K562 (cell line): ENCODE measurements around the gene GLT8D2. TPM values are rescaled to one million over a fixed set of nuclear protein-coding genes. Genes with fewer than 3 reads are reported as not detected.

ENCODE experiments used
- ATAC-seq: fragments of 200-7000 bp; cut with Tn5 transposase; 3 replicates; pipeline ENCODE4 v1.9.1; 2020; ENCODE audit warnings: moderate library complexity
- BruUV-seq: library from RNA; stranded (reverse); fragments of 400-500 nt; replicated peaks from 2 replicates; lab custom pipeline; 2021; lab: Mats Ljungman, UMichigan
- CTCF ChIA-PET: fragments of 300-600 bp; formaldehyde crosslinking; extraction: SDS; loops from one replicate; lab custom pipeline; 2021; ENCODE audit warnings: low intra/inter-chr PET ratio; lab: Yijun Ruan, JAX
- POLR2A ChIA-PET: fragments of 300-600, 350-650 bp; sonication (Branson Sonifier 250); formaldehyde crosslinking; extraction: SDS; loops from one replicate; lab custom pipeline; 2021; ENCODE audit warnings: antibody characterized with exemption, inconsistent platforms; lab: Yijun Ruan, JAX
- DNase-seq, 4 experiments: peaks; one replicate each; pipeline versions ENCODE4 v3.0.0 to v3.0.0-alpha.2; 2011 to 2018; ENCODE audit warnings: low spot score in 3 of 4, mixed read lengths in 3 of 4; ENCODE audit errors: extremely low read depth in 1 of 4
- FAIRE-seq: peaks from 2 replicates; lab custom pipeline; 2011; peaks lifted over from hg19 to GRCh38; lab: Jason Lieb, UNC
- H2AFZ ChIP-seq: 2 replicates; pipeline ENCODE4 v1.6.0; 2011; ENCODE audit warnings: low read depth, low read length, control low read depth, inconsistent platforms
- H3K27ac ChIP-seq: fragments of 200-600 bp; 3 replicates; pipeline ENCODE4 v1.8.0; 2011; ENCODE audit warnings: low read depth, mild to moderate bottlenecking, control low read depth, inconsistent platforms, low read length, moderate library complexity, mixed read lengths; ENCODE audit errors: extremely low read depth
- H3K27me3 ChIP-seq, 2 experiments: fragments of 300-600 bp in 1 of 2; 2 replicates in 1 of 2; 3 replicates in 1 of 2; pipeline versions ENCODE4 v1.6.0 to v1.8.0; 2011; ENCODE audit warnings: inconsistent platforms in 2 of 2, low read length in 2 of 2, mild to moderate bottlenecking in 1 of 2, mixed read lengths in 1 of 2, moderate library complexity in 1 of 2; ENCODE audit not compliant: control insufficient read depth in 2 of 2, insufficient read depth in 2 of 2
- H3K36me3 ChIP-seq: fragments of 300-600 bp; 3 replicates; pipeline ENCODE4 v1.8.0; 2011; ENCODE audit warnings: mild to moderate bottlenecking, low read length, inconsistent platforms; ENCODE audit not compliant: control insufficient read depth, insufficient read depth
- H3K4me1 ChIP-seq, 2 experiments: fragments of 200-600 bp in 1 of 2; replicated peaks in 1 of 2; 2 replicates in 1 of 2; 3 replicates in 1 of 2; pipeline versions ENCODE4 v1.5.1 to v1.8.0; 2011; ENCODE audit warnings: inconsistent platforms in 2 of 2, low read length in 2 of 2, mild to moderate bottlenecking in 1 of 2, mixed read lengths in 1 of 2, moderate library complexity in 1 of 2; ENCODE audit not compliant: control insufficient read depth in 2 of 2, insufficient read depth in 2 of 2
- H3K4me2 ChIP-seq: 2 replicates; pipeline ENCODE4 v1.6.1; 2011; ENCODE audit warnings: low read length, control low read depth, inconsistent platforms, mixed read lengths; ENCODE audit not compliant: insufficient read depth
- H3K4me3 ChIP-seq: fragments of 200-600 bp; sonication (generic), shearing (Covaris generic); 2 replicates; pipeline ENCODE4 v1.5.1; 2016; ENCODE audit warnings: control low read depth, inconsistent platforms
- H3K79me2 ChIP-seq: fragments of 200-600 bp; 3 replicates; pipeline ENCODE4 v1.8.0; 2011; ENCODE audit warnings: low read length, inconsistent platforms; ENCODE audit not compliant: control insufficient read depth, insufficient read depth
- H3K9ac ChIP-seq, 2 experiments: 2 replicates each; pipeline versions ENCODE4 v1.6.0 to v1.6.1; 2011; ENCODE audit warnings: low read depth in 2 of 2, low read length in 2 of 2, control low read depth in 1 of 2, inconsistent platforms in 1 of 2, mild to moderate bottlenecking in 1 of 2, mixed read lengths in 1 of 2; ENCODE audit not compliant: insufficient read depth in 1 of 2
- H3K9me1 ChIP-seq: one replicate; pipeline ENCODE4 v1.6.0; 2011; ENCODE audit warnings: inconsistent platforms, mild to moderate bottlenecking, low read length, moderate library complexity; ENCODE audit not compliant: control insufficient read depth, insufficient read depth
- H3K9me3 ChIP-seq: replicated peaks from 2 replicates; pipeline ENCODE4 v1.5.1; 2011; ENCODE audit warnings: low read depth, low read length, inconsistent platforms; ENCODE audit not compliant: control insufficient read depth, insufficient read depth
- H4K20me1 ChIP-seq: replicated peaks from 2 replicates; pipeline ENCODE4 v1.6.1; 2011; ENCODE audit warnings: low read length, inconsistent platforms, mixed read lengths; ENCODE audit not compliant: control insufficient read depth, insufficient read depth
- CBFB ChIP-seq: sonication (generic); formaldehyde crosslinking; IDR thresholded peaks from 2 replicates; pipeline ENCODE4 v1.4.0; 2020; ENCODE audit warnings: mild to moderate bottlenecking, missing genetic modification reagents
- CBX3 ChIP-seq, 2 experiments: IDR thresholded peaks; 1 replicate in 1 of 2; 2 replicates in 1 of 2; pipeline ENCODE4 v1.6.1; 2012; ENCODE audit warnings: inconsistent platforms in 2 of 2, low read length in 2 of 2, borderline replicate concordance in 1 of 2, control low read depth in 1 of 2
- CEBPB ChIP-seq: fragments of 450-650 bp; IDR thresholded peaks from 2 replicates; pipeline ENCODE4 v1.6.1; 2016; ENCODE audit warnings: missing genetic modification characterization, missing compliant biosample characterization
- CHCHD3 ChIP-seq: fragments of 250-450 bp; sonication (Bioruptor Pico); IDR thresholded peaks from 2 replicates; pipeline ENCODE4 v2.1.2; 2022; ENCODE audit warnings: mild to moderate bottlenecking
- CREBBP ChIP-seq: IDR thresholded peaks from one replicate; pipeline ENCODE4 v1.6.1; 2012; ENCODE audit warnings: low read depth, mild to moderate bottlenecking, control low read depth, inconsistent platforms, low read length
- ETS2 ChIP-seq: IDR thresholded peaks from 2 replicates; pipeline ENCODE4 v1.6.1; 2016; ENCODE audit warnings: borderline replicate concordance, missing genetic modification characterization, mild to moderate bottlenecking, moderate library complexity, missing compliant biosample characterization; ENCODE audit not compliant: poor library complexity, severe bottlenecking
- HMG20A ChIP-seq: fragments of 450-650 bp; formaldehyde crosslinking; conservative IDR thresholded peaks from 2 replicates; pipeline ENCODE4 v1.4.0; 2020; ENCODE audit warnings: mild to moderate bottlenecking, mixed read lengths
- HOXB6 ChIP-seq: fragments of 250-450 bp; sonication (Bioruptor Pico); IDR thresholded peaks from 2 replicates; pipeline ENCODE4 v1.5.1; 2022; ENCODE audit warnings: mild to moderate bottlenecking, borderline replicate concordance
- ILF3 ChIP-seq: fragments of 450-650 bp; IDR thresholded peaks from 2 replicates; pipeline ENCODE4 v1.6.1; 2018; ENCODE audit warnings: antibody characterized with exemption, mild to moderate bottlenecking, moderate library complexity, borderline replicate concordance
- KDM4B ChIP-seq, 2 experiments: fragments of 450-650 bp in 1 of 2; sonication (generic) in 1 of 2; IDR thresholded peaks; 2 replicates each; pipeline ENCODE4 v1.6.1; 2016 to 2017; ENCODE audit warnings: borderline replicate concordance in 2 of 2, antibody characterized with exemption in 1 of 2, low read depth in 1 of 2, mild to moderate bottlenecking in 1 of 2
- MED1 ChIP-seq: sonication (generic); formaldehyde crosslinking; IDR thresholded peaks from 2 replicates; pipeline ENCODE4 v1.8.1; 2023; ENCODE audit warnings: missing genetic modification reagents, borderline replicate concordance
- PBX2 ChIP-seq, 2 experiments: IDR thresholded peaks in 1 of 2; conservative IDR thresholded peaks in 1 of 2; 2 replicates each; pipeline ENCODE4 v1.6.1; 2016; ENCODE audit warnings: low read depth in 2 of 2, mild to moderate bottlenecking in 1 of 2, missing compliant biosample characterization in 1 of 2, missing genetic modification characterization in 1 of 2, moderate library complexity in 1 of 2
- SAFB2 ChIP-seq: fragments of 200-400 bp; formaldehyde crosslinking; IDR thresholded peaks from 2 replicates; pipeline ENCODE4 v1.6.1; 2018; ENCODE audit warnings: borderline replicate concordance, low read length, low read depth, moderate library complexity; ENCODE audit not compliant: severe bottlenecking
- TEAD4 ChIP-seq, 2 experiments: sonication (generic) in 1 of 2; formaldehyde crosslinking in 1 of 2; IDR thresholded peaks; 2 replicates each; pipeline versions ENCODE4 v1.6.1 to v1.8.0; 2012 to 2022; ENCODE audit warnings: borderline replicate concordance in 1 of 2, inconsistent platforms in 1 of 2, low read length in 1 of 2, mild to moderate bottlenecking in 1 of 2, missing genetic modification reagents in 1 of 2
- ZFX ChIP-seq: sonication (generic); formaldehyde crosslinking; IDR thresholded peaks from 2 replicates; pipeline ENCODE4 v1.8.0; 2022; ENCODE audit warnings: mild to moderate bottlenecking, missing genetic modification reagents, moderate library complexity
- ZNF253 ChIP-seq: fragments of 250-450 bp; sonication (Bioruptor Pico); conservative IDR thresholded peaks from 2 replicates; pipeline ENCODE4 v1.6.1; 2021; ENCODE audit warnings: mild to moderate bottlenecking
- ZNF707 ChIP-seq: fragments of 250-450 bp; sonication (Bioruptor Pico); conservative IDR thresholded peaks from 2 replicates; pipeline ENCODE4 v1.8.0; 2022; ENCODE audit warnings: inconsistent platforms, mild to moderate bottlenecking, moderate library complexity
- WGBS: fragments of 100-300 bp; shearing (Covaris generic); methylation state at CpG from one replicate; pipeline ENCODE4 v1.1.6; 2016; ENCODE audit warnings: low coverage, mixed read lengths; ENCODE audit not compliant: insufficient coverage; ENCODE audit errors: missing lambda C conversion rate; 5-methylcytosine and 5-hydroxymethylcytosine counted together
- in situ Hi-C: fragments of 300-500 bp; cut with MboI; formaldehyde crosslinking; loops from 4 replicates; pipeline ENCODE4 v1.15.0; 2018; ENCODE audit warnings: inconsistent platforms, mixed read lengths
- intact Hi-C: fragments of 100-400 bp; cut with micrococcal nuclease; formaldehyde crosslinking; loops from 2 replicates; pipeline ENCODE4 v1.14.2; 2022
- polyA plus RNA-seq, 8 experiments: library from polyadenylated mRNA; depleted of rRNA in 4 of 8; stranded (reverse) in 5 of 8; unstranded in 3 of 8; fragments of >200 nt; fragmentation: Nextera tagmentation in 2 of 8; fragmentation: Illumina TruSeq in 1 of 8; extraction: Ambion mirVana in 2 of 8; extraction: Trizol in 1 of 8; gene quantifications; 2 replicates each; pipeline versions ENCODE4 v1.2.1 to v1.2.3, GENCODE V29; 2011 to 2014; ENCODE audit warnings: inconsistent platforms in 1 of 8, missing spikeins in 1 of 8
- total RNA-seq, 7 experiments: library from RNA; depleted of rRNA in 6 of 7; stranded (reverse); fragments of >200 nt in 6 of 7; fragmentation: Illumina TruSeq in 2 of 7; extraction: Trizol in 2 of 7; gene quantifications; 2 replicates each; pipeline versions ENCODE4 v1.2.1 to v1.2.3, GENCODE V29; 2011 to 2021; ENCODE audit warnings: low replicate concordance in 1 of 7

Gene GLT8D2
- total and polyA plus RNA-seq, 9 of the 15 experiments (the other 6 are each of a cell fraction or from before 2014, with no cell fraction given) = 0.18 to 0.27 (median 0.18) TPM; not detected in 6

GRCh38 chr12:103986829-103987228 is 63.2 kb downstream of the GLT8D2 start:
- no peaks in the 10 kb centered on the region for H4K20me1 ChIP-seq
- no peaks in the 10 kb centered on the region for H3K79me2 ChIP-seq
- H3K9me1 ChIP-seq = no peaks in the 10 kb centered on the region
- H3K9ac ChIP-seq = no peak overlapping the region
- no peak overlapping the region for H3K4me3 ChIP-seq
- H3K4me1 ChIP-seq = no peaks in the 10 kb centered on the region
- no peak overlapping the region for H3K27ac ChIP-seq
- ChIA-PET POLR2A (interaction anchor here (0.9 to 1.7 kb wide), 2 partner anchors 20 to 42 kb away, joined by 3 to 4 read pairs; no protein-coding TSS in a partner anchor), CTCF (no interaction called here)
- in situ Hi-C loops = no loop called here
- H3K27me3 ChIP-seq = no peaks in the 10 kb centered on the region
- BruUV-seq = no TSS peak
- FAIRE-seq (no peak), ATAC-seq (no peak), DNase-seq (no peak)
- H2AFZ ChIP-seq = no peak overlapping the region
- no peak overlapping the region for H3K4me2 ChIP-seq
- no peaks in the 10 kb centered on the region for H3K9me3 ChIP-seq
- intact Hi-C loops = no loop called here
- 96% methylated on average over 2 of the region's 2 CpGs for WGBS
- no peak for TF ChIP-seq ILF3
- no peak for TF ChIP-seq PBX2 (CRISPR knock-in tag; IDR thresholded peaks at IDR 0.05; ENCODE audit: low read depth)
- no peak for TF ChIP-seq PBX2 (tag; conservative IDR thresholded peaks at IDR 0.05; ENCODE audit: low read depth)
- TF ChIP-seq CEBPB = no peak
- no peak for TF ChIP-seq ZNF707 (CRISPR knock-in tag)
- TF ChIP-seq CHCHD3 (CRISPR knock-in tag) = no peak
- no peak for TF ChIP-seq HMG20A (CRISPR knock-in tag)
- no peak for TF ChIP-seq CBX3 (IDR thresholded peaks at IDR 0.05; ENCODE audit: borderline replicate concordance in 1 of 2, low read length in 2 of 2)
- no peak for TF ChIP-seq TEAD4 (IDR thresholded peaks at IDR 0.05; ENCODE audit: low read length)
- no peak for TF ChIP-seq TEAD4 (CRISPR knock-in tag; IDR thresholded peaks at IDR 0.05; ENCODE audit: borderline replicate concordance)
- TF ChIP-seq ZNF253 (CRISPR knock-in tag) = no peak
- no peak for TF ChIP-seq CBFB (CRISPR knock-in tag)
- no peak for TF ChIP-seq ZFX
- no peak for TF ChIP-seq KDM4B (IDR thresholded peaks at IDR 0.05; ENCODE audit: borderline replicate concordance in 2 of 2, low read depth in 1 of 2)
- no peak for TF ChIP-seq HOXB6 (CRISPR knock-in tag)
- TF ChIP-seq CREBBP = no peak
- no peak for TF ChIP-seq ETS2
- no peak for TF ChIP-seq SAFB2
- no peak for TF ChIP-seq MED1 (CRISPR knock-in tag)
- peaks cover 60% of the 10 kb centered on the region; the same call in 2 of the 3 replicates for H3K36me3 ChIP-seq
